T-helper 2 cell treated with Interferon-gamma antibody and Interleukin-4, amounts not matched to agents 5 μg/mL and 100 μg/mL, for 36 hours (primary cell): ENCODE results near the gene PEX5L.

ENCODE experiments used
- DNase-seq: peaks from one replicate; pipeline ENCODE4 v3.0.0; 2021; ENCODE audit warnings: low spot score
- H3K27ac Mint-ChIP-seq: one replicate; pipeline ENCODE4 v1.8.0; 2021; ENCODE audit warnings: mild to moderate bottlenecking, mixed read lengths
- H3K27me3 Mint-ChIP-seq: one replicate; pipeline ENCODE4 v1.8.0; 2021; ENCODE audit warnings: low read depth, mixed read lengths
- H3K36me3 Mint-ChIP-seq: one replicate; pipeline ENCODE4 v1.8.0; 2021; ENCODE audit warnings: low read depth, mixed read lengths
- H3K4me1 Mint-ChIP-seq: one replicate; pipeline ENCODE4 v1.8.0; 2021; ENCODE audit warnings: low read depth, mixed read lengths
- H3K4me3 Mint-ChIP-seq: one replicate; pipeline ENCODE4 v1.8.0; 2022; ENCODE audit warnings: mild to moderate bottlenecking, moderate library complexity, mixed read lengths
- H3K9me3 Mint-ChIP-seq: one replicate; pipeline ENCODE4 v1.8.0; 2021; ENCODE audit warnings: mixed read lengths

PEX5L gene

DNA sequence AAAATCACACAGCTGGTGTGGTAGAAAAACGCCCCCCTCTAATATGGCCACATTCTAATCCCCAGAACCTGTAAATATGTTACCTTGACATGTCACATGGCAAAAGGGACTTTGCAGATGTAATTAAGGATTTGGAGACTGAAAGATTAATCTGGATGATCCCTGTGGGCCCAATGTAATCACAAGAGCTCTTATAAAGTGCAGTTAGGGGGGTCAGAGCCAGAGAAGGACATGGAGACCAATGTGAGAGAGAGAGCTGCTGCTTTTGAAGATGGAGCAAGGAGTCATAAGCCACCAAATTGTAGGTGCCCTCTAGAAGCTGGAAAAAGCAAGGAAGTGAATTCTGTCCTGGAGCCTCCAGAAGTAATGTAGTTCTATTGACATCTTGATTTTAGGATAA is 152.6 kb downstream of the PEX5L start:
- Mint-ChIP-seq H3K9me3 (no peaks in the 10 kb centered on the region), H3K27me3 (peaks cover 2% of the 10 kb centered on the region), H3K27ac (no peak overlapping the region), H3K36me3 (no peaks in the 10 kb centered on the region), H3K4me3 (no peak overlapping the region), H3K4me1 (peaks cover 3% of the 10 kb centered on the region)
- no peak for DNase-seq

DNA sequence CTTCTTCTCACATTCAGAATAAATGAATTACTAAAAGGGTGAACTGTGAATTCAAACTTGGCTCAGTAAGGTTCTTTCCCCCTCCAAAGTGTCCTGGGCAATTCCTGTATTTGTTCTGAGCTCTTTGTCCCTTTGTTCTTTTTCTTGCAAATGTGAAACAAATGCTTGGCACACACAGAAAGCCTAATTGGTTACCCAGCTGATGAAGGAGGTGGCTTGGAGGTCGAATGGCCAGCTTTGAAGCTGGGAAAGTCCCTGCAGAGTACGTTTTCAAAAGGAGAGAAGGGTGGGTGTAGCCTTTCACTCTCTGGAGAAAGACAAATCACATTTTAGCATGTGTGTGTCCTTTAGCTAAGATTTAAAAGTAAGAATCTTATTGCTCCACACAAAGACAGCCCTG is 154.4 kb downstream of the PEX5L start:
- no peaks in the 10 kb centered on the region for H3K36me3 Mint-ChIP-seq
- no peaks in the 10 kb centered on the region for H3K9me3 Mint-ChIP-seq
- H3K4me3 Mint-ChIP-seq, result no peak overlapping the region
- peaks cover 9% of the 10 kb centered on the region for H3K27me3 Mint-ChIP-seq
- peaks cover 3% of the 10 kb centered on the region for H3K4me1 Mint-ChIP-seq
- DNase-seq, result no peak
- H3K27ac Mint-ChIP-seq, result no peak overlapping the region

DNA sequence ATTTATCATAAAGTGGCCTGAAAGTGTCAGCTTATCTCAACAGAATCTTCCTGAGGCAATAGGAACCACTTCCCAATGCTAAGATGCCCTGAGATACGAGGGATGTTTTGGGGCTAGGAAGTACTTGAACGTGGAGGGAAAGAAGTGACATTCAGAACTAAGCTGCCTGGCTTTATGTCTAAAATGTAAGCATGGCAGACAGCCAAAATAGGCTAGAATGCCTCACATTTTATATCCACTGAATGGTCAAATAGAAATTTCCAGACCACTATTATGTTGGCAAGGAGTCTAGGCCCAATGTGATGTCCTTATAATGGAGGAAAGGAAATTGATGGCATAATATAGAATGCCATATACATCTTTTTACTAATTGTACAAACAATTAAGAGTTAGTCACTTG is 154.9 kb downstream of the PEX5L start:
- no peak for DNase-seq
- no peak overlapping the region for H3K4me3 Mint-ChIP-seq
- peaks cover 9% of the 10 kb centered on the region for H3K27me3 Mint-ChIP-seq
- H3K9me3 Mint-ChIP-seq, result no peaks in the 10 kb centered on the region
- H3K27ac Mint-ChIP-seq, result no peak overlapping the region
- peaks cover 3% of the 10 kb centered on the region for H3K4me1 Mint-ChIP-seq
- no peaks in the 10 kb centered on the region for H3K36me3 Mint-ChIP-seq

DNA sequence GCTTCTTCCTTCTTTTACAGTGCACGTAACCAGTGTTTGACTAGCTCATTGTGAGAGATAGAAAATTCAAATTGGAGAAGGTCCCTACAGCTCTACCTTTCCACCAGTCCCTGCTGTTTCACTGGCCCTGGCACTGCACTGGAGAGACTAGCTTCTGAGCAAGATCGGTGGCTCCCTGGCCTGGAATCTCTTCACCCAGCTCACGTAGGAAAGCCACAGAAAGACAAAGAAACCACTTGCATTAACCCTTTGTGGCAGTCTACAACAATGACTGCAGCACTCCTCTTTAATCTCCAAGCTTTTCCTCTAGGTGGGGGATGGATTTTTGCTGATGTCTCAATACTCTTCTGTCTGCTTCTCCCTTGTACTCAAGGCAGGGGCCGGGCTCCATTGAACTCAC is 155.9 kb downstream of the PEX5L start:
- peaks cover 7% of the 10 kb centered on the region for H3K27me3 Mint-ChIP-seq
- H3K4me3 Mint-ChIP-seq, result no peak overlapping the region
- DNase-seq, result no peak
- H3K27ac Mint-ChIP-seq, result no peak overlapping the region
- no peaks in the 10 kb centered on the region for H3K9me3 Mint-ChIP-seq
- peaks cover under 1% of the 10 kb centered on the region for H3K4me1 Mint-ChIP-seq
- no peaks in the 10 kb centered on the region for H3K36me3 Mint-ChIP-seq

DNA sequence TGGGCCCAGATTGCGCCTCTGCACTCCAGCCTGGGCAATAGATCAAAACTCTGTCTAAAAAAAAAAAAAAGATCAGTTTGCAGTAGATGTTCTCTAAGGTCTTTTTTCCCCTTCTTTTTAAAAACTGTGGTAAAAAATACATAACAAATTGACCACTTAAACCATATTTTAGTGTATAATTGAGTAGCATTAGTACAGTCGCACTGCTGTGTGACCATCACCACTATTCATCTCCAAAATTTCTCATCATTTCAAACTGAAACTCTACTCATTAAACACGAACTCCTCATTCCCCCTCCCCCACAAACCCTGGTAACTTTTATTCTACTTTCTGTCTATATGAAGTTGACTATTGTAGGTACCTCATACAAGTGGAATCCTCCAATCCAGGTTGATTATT is 160.3 kb downstream of the PEX5L start:
- peaks cover 10% of the 10 kb centered on the region for H3K27me3 Mint-ChIP-seq
- no peak overlapping the region for H3K27ac Mint-ChIP-seq
- no peaks in the 10 kb centered on the region for H3K36me3 Mint-ChIP-seq
- DNase-seq, result no peak
- no peaks in the 10 kb centered on the region for H3K9me3 Mint-ChIP-seq
- H3K4me1 Mint-ChIP-seq, result no peaks in the 10 kb centered on the region
- H3K4me3 Mint-ChIP-seq, result no peak overlapping the region

DNA sequence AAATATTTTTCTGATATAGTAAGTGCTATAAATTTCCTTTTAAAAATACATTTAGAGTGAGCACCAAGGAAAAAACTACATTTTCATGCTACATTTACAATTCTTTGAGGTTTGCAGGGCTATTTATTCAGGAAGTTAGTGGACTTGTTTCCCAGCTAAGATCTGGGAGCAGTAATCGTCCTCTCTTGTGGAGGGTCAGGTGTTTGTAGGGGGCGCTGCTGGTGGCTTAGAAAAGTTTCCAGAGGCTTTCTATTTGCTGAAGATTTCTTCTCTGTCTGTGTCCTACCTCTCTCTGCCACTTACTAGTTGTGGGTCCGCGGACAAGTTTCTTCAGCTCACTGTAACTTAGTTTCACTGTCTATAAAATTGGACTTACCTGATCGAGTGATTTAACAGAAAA is 163.9 kb downstream of the PEX5L start:
- no peak overlapping the region for H3K27ac Mint-ChIP-seq
- no peaks in the 10 kb centered on the region for H3K4me1 Mint-ChIP-seq
- no peak overlapping the region for H3K4me3 Mint-ChIP-seq
- peaks cover 10% of the 10 kb centered on the region for H3K27me3 Mint-ChIP-seq
- H3K9me3 Mint-ChIP-seq, result no peaks in the 10 kb centered on the region
- DNase-seq, result no peak
- H3K36me3 Mint-ChIP-seq, result no peaks in the 10 kb centered on the region

DNA sequence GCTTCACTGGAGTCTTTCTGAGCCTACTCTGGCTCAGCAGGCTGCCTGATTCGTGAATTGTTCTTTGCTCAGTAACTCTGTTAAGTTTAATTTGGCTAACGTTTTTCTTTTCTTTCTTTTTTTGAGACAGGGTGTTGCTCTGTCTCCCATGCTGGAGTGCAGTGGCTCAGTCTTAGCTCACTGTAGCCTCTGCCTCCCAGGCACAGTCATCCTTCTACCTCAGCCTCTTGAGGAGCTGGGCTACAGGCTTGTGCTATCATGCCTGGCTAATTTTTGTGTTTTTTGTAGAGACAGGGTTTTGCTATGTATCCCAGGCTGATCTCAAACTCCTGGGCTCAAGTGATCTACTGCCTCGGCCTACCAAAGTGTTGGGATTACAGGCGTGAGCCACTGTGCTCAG is 165.0 kb downstream of the PEX5L start:
- Mint-ChIP-seq H3K36me3 (no peaks in the 10 kb centered on the region), H3K27ac (no peak overlapping the region), H3K27me3 (peaks cover 9% of the 10 kb centered on the region), H3K9me3 (no peaks in the 10 kb centered on the region), H3K4me3 (no peak overlapping the region), H3K4me1 (no peaks in the 10 kb centered on the region)
- no peak for DNase-seq

DNA sequence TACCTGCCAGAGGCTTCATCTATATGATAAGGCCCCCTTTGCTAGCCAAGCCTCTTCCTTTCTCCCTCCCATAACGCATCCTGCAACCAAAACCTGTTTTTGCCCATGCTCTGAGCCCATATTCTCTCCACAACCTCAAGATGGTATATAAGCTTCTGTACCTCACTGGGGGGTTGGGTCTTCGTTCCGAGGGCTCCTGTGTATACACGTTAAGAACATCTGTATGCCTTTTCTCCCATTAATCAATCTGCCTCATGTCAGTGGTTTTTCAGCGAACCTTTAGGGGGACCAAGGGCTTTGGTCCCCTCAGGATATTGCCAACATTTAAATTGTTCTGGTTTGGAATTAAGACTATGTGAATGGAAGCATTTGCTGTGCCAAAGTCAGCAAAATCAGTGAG is 168.0 kb downstream of the PEX5L start:
- H3K4me1 Mint-ChIP-seq, result no peaks in the 10 kb centered on the region
- H3K4me3 Mint-ChIP-seq, result no peak overlapping the region
- H3K36me3 Mint-ChIP-seq, result no peaks in the 10 kb centered on the region
- no peak for DNase-seq
- no peaks in the 10 kb centered on the region for H3K9me3 Mint-ChIP-seq
- peak overlapping the region; percentile 8 for H3K27ac Mint-ChIP-seq
- peaks cover 6% of the 10 kb centered on the region for H3K27me3 Mint-ChIP-seq

DNA sequence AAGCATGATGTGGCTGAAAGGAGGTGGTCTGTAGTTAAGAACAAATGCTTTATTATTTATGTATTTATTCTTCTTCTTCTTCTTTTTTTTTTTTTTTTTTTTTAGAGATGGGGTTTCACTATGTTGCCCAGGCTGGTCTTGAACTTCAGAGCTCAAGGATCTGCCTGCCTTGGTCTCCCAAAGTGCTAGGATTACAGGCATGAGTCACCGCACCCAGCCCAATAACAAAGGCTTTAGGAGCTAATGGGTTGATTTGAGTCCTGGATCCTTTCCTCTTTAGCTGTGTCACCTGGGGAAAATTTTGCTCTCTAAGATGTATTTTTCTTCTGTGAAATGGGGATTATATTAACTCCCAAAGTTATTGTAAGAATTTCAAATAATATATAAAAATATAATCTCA is 168.8 kb downstream of the PEX5L start:
- Mint-ChIP-seq H3K4me3 (no peak overlapping the region), H3K4me1 (no peaks in the 10 kb centered on the region), H3K36me3 (no peaks in the 10 kb centered on the region), H3K27me3 (peaks cover 6% of the 10 kb centered on the region), H3K9me3 (no peaks in the 10 kb centered on the region), H3K27ac (no peak overlapping the region)
- no peak for DNase-seq

DNA sequence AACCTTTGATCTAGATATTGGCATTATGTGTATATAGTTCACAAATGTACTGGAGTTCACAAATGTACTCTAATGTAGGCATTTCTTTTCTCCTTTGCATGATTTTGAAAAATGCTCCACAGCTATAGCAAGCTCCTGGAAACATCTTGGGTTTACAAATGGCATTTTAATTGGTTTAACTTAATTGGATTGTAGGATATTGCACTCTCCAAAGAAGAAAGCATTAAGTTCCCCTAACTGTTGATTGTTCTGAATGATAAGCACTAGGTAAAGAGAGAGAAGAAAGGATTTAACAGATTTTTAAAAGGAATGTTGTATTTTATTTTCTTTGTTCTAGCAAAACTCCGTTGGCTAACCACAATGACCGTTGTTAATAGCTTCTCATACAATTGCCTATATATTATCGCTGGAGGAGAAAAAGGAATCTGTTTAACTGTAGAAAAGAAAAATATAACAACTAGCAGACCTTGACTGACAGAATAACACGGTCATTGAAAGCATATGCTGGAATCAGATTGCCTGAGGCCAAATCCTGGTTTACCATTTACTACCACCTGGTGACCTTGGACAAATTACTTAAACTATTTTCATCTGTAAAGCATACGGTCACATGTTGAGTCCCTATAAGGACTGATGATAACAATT is 170.8 kb downstream of the PEX5L start:
- peaks cover 8% of the 10 kb centered on the region for H3K27me3 Mint-ChIP-seq
- no peak overlapping the region for H3K4me3 Mint-ChIP-seq
- no peaks in the 10 kb centered on the region for H3K9me3 Mint-ChIP-seq

DNA sequence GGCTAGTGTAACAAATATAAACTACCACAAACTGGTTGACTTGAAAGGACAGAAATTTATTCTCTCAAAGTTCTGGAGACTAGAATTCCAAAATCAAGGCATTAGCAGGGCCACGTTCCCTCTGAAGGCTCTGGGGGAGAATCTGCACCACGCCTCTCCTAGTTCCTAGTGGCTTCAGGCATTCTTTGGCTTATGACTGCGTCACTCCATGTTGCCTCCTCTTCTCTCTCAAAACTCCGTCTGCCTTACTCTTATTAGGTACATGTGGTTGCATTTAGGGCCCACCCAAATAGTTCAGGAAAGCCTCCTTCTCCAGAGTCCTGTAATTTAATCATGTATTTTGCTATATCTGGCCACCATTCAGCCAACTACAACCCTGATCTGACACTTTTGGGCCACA is 174.8 kb downstream of the PEX5L start:
- Mint-ChIP-seq H3K9me3 (no peaks in the 10 kb centered on the region), H3K27ac (no peak overlapping the region), H3K27me3 (peaks cover 2% of the 10 kb centered on the region), H3K4me3 (no peak overlapping the region), H3K4me1 (no peaks in the 10 kb centered on the region), H3K36me3 (no peaks in the 10 kb centered on the region)
- DNase-seq, result no peak

More for the DNA sequence above, 170.8 kb downstream of the PEX5L start:
- DNase-seq, result no peak
- Mint-ChIP-seq H3K27ac (no peak overlapping the region), H3K4me1 (no peaks in the 10 kb centered on the region), H3K36me3 (no peaks in the 10 kb centered on the region)

DNA sequence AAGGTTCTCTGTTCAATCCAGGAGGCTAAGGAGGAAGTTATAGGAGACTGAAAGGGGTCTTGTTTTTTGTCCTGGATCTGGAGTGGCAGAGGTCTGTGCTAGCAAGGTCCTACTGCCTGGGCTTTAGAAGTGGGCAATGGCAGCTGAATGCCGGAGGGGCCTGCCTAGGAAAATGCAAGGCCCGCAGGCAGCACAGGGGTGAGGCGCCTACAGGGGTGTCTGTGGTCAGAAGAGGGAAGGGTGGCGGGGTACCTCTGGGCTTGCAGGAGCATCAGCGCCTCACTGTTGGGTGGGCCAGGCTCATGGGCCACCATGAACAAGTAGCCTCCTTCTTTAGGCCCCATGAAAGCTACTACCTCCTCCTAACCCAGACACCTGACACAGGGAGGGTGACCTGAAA is 175.4 kb downstream of the PEX5L start:
- no peaks in the 10 kb centered on the region for H3K9me3 Mint-ChIP-seq

DNA sequence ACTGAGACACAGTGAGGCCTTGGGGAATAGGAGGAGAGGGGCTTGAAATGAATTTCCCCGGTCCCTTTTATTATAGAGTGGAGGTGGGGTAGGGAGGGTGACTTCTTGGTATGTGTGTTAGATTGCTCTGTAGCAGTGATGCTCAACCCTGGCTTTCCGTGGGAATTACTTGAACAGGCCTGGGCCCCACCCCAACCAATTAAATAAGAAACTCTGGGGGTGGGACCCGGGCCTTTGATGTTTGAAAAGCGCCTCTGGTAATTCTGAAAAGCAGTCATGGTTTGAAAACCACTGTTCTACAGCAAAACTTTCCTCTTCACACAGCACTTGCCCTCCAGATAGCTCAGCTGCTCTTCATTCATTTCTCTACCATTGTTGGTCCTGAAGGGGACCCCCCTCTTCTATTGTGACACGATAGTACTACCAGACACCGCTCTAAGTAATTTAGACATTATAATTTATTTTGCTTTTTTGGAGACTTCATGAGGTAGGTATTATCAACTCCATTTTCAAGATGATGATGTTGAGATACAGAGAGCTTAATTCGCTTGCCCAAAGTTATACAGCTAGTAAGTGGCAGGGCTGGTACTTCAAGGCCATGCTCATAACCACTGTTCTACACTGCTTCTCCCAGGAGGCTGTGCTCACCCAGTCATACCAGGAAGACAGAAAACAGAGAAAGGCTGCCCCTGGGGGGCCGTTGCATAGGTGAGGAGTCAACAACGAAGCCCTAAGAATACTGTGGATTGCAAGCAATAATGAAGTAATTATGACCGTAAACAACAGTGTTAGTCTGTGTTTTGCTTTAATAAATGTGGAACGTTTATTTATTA is 176.2 kb downstream of the PEX5L start:
- no peak overlapping the region for H3K27ac Mint-ChIP-seq
- H3K9me3 Mint-ChIP-seq, result no peaks in the 10 kb centered on the region
- no peak for DNase-seq
- H3K4me3 Mint-ChIP-seq, result no peak overlapping the region
- H3K4me1 Mint-ChIP-seq, result no peaks in the 10 kb centered on the region
- H3K36me3 Mint-ChIP-seq, result no peaks in the 10 kb centered on the region
- H3K27me3 Mint-ChIP-seq, result peaks cover 2% of the 10 kb centered on the region

More for the DNA sequence above, 175.4 kb downstream of the PEX5L start:
- Mint-ChIP-seq H3K27me3 (peaks cover 2% of the 10 kb centered on the region), H3K4me1 (no peaks in the 10 kb centered on the region), H3K4me3 (no peak overlapping the region), H3K27ac (no peak overlapping the region), H3K36me3 (no peaks in the 10 kb centered on the region)
- DNase-seq, result no peak

DNA sequence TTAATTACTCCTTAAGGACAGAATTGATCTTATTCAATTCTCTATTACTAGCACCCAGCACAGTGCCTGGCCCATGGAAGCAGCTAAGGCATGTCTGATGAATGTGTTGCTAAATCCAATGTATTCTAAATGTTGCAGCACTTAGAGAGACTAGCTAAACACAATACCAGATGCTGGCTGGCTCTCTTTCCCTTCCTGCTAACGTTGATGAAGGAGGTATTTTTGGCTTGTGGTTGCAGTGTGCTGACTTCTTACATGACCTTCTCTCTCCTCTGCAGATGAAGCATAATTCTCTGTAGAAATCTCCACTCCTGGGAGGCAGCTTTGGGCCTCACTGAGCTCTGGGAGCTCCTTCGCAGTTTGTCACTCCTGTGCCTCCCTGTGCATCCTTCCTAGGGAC is 183.6 kb downstream of the PEX5L start:
- DNase-seq, result no peak
- H3K9me3 Mint-ChIP-seq, result no peaks in the 10 kb centered on the region
- no peaks in the 10 kb centered on the region for H3K36me3 Mint-ChIP-seq
- H3K27me3 Mint-ChIP-seq, result no peaks in the 10 kb centered on the region
- H3K4me3 Mint-ChIP-seq, result no peak overlapping the region
- H3K27ac Mint-ChIP-seq, result no peak overlapping the region
- H3K4me1 Mint-ChIP-seq, result no peaks in the 10 kb centered on the region
